Endodermal cell (in vitro differentiated cells): ENCODE measurements around the gene PRKAA1. TPM values are rescaled to one million over a fixed set of nuclear protein-coding genes. Genes with fewer than 3 reads are reported as not detected.

Experiments
- DNase-seq: peaks from one replicate; pipeline ENCODE4 v3.0.0-alpha.2; 2017
- H3K27ac ChIP-seq: 2 replicates; pipeline ENCODE4 v1.5.1; 2013; ENCODE audit warnings: mild to moderate bottlenecking, low read depth, low read length, moderate library complexity
- H3K27me3 ChIP-seq: 2 replicates; pipeline ENCODE4 v1.6.1; 2013; ENCODE audit warnings: mild to moderate bottlenecking, low read length, moderate library complexity; ENCODE audit not compliant: insufficient read depth, control insufficient read depth, poor library complexity, severe bottlenecking
- H3K36me3 ChIP-seq: 2 replicates; pipeline ENCODE4 v1.7.0; 2013; ENCODE audit warnings: mild to moderate bottlenecking, low read length, moderate library complexity; ENCODE audit not compliant: control insufficient read depth, insufficient read depth
- H3K4me1 ChIP-seq: one replicate; pipeline ENCODE4 v1.7.0; 2013; ENCODE audit warnings: low read length; ENCODE audit not compliant: control insufficient read depth, insufficient read depth
- H3K4me3 ChIP-seq: 2 replicates; pipeline ENCODE4 v1.5.1; 2013; ENCODE audit warnings: mild to moderate bottlenecking, low read length, moderate library complexity
- H3K9ac ChIP-seq: 2 replicates; pipeline ENCODE4 v1.6.1; 2013; ENCODE audit warnings: mild to moderate bottlenecking, low read length, moderate library complexity; ENCODE audit not compliant: poor library complexity, severe bottlenecking; ENCODE audit errors: extremely low read depth
- H3K9me3 ChIP-seq: 2 replicates; pipeline ENCODE4 v1.6.1; 2013; ENCODE audit warnings: mild to moderate bottlenecking, low read length, moderate library complexity; ENCODE audit not compliant: control insufficient read depth
- H3K27ac Mint-ChIP-seq: 2 replicates; pipeline ENCODE4 v1.8.0; 2020; ENCODE audit warnings: mixed read lengths
- H3K27me3 Mint-ChIP-seq: 2 replicates; pipeline ENCODE4 v1.8.0; 2021; ENCODE audit warnings: mild to moderate bottlenecking, mixed read lengths; ENCODE audit not compliant: insufficient read depth
- H3K36me3 Mint-ChIP-seq: 2 replicates; pipeline ENCODE4 v1.8.0; 2020; ENCODE audit warnings: low read depth, mixed read lengths
- H3K4me1 Mint-ChIP-seq: 2 replicates; pipeline ENCODE4 v1.8.0; 2020; ENCODE audit warnings: mixed read lengths
- H3K4me3 Mint-ChIP-seq: 2 replicates; pipeline ENCODE4 v1.8.0; 2020; ENCODE audit warnings: mild to moderate bottlenecking, moderate library complexity, mixed read lengths
- H3K9me3 Mint-ChIP-seq: 2 replicates; pipeline ENCODE4 v1.8.0; 2020; ENCODE audit warnings: mild to moderate bottlenecking, mixed read lengths
- WGBS, 2 experiments: methylation state at CpG; one replicate each; pipeline versions ENCODE4 v1.1.5 to v1.1.7; 2013; ENCODE audit warnings: missing lambda C conversion rate in 2 of 2, mixed read lengths in 1 of 2; ENCODE audit not compliant: insufficient coverage in 1 of 2, insufficient read length in 1 of 2; 5-methylcytosine and 5-hydroxymethylcytosine counted together
- total RNA-seq, 2 donors: library from RNA; stranded (reverse); fragmentation: NEBNext Ultra II Directional in 1 of 2; extraction: Animal tissue kit (Norgen Biotek cat#: 25700) in 1 of 2; gene quantifications; 2 replicates in 1 of 2; 3 replicates in 1 of 2; pipeline ENCODE4 v1.2.1, GENCODE V29; 2021
- TF ChIP-seq, protein P1 (sequence below): fragments of 200-600 bp; sonication (generic); conservative IDR thresholded peaks from 2 replicates; pipeline ENCODE4 v1.5.0; 2021; ENCODE audit warnings: antibody characterized with exemption, mild to moderate bottlenecking

The PRKAA1 gene
- total RNA-seq, 2 donors from 2014 or later, result 47.7 to 50.4 TPM

DNA sequence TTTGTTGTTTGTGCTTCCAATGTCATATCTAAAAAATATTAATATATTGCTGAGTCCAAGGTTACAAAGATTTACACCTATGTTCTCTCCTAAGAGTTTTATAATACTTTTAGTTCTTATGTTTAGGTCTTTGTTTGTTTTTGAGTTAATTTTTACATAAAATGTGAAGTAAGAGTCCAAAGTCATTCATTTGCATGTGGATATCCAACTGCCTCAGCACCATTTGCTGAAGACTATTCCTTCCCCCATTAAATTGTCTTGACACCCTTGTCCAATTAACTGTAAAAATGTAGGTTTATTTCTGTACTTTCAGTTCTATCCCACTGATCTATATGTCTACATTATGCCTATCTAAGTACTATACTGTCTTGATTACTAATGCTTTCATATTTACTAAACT, 78.1 kb downstream of the PRKAA1 start:
- Histone ChIP-seq H3K27ac (no peak overlapping the region), H3K4me1 (no peaks in the 10 kb centered on the region), H3K36me3 (peaks cover 31% of the 10 kb centered on the region), H3K4me3 (no peak overlapping the region), H3K9me3 (peaks cover 27% of the 10 kb centered on the region), H3K9ac (no peak overlapping the region), H3K27me3 (no peaks in the 10 kb centered on the region)
- no peak overlapping the region for H3K27ac Mint-ChIP-seq
- peaks cover 61% of the 10 kb centered on the region for H3K36me3 Mint-ChIP-seq
- no peaks in the 10 kb centered on the region for H3K4me1 Mint-ChIP-seq
- no peak for DNase-seq
- no peak overlapping the region for H3K4me3 Mint-ChIP-seq
- peaks cover 34% of the 10 kb centered on the region for H3K9me3 Mint-ChIP-seq
- TF ChIP-seq, protein P1, sequence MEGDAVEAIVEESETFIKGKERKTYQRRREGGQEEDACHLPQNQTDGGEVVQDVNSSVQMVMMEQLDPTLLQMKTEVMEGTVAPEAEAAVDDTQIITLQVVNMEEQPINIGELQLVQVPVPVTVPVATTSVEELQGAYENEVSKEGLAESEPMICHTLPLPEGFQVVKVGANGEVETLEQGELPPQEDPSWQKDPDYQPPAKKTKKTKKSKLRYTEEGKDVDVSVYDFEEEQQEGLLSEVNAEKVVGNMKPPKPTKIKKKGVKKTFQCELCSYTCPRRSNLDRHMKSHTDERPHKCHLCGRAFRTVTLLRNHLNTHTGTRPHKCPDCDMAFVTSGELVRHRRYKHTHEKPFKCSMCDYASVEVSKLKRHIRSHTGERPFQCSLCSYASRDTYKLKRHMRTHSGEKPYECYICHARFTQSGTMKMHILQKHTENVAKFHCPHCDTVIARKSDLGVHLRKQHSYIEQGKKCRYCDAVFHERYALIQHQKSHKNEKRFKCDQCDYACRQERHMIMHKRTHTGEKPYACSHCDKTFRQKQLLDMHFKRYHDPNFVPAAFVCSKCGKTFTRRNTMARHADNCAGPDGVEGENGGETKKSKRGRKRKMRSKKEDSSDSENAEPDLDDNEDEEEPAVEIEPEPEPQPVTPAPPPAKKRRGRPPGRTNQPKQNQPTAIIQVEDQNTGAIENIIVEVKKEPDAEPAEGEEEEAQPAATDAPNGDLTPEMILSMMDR, result no peak
- H3K27me3 Mint-ChIP-seq, result no peaks in the 10 kb centered on the region

DNA sequence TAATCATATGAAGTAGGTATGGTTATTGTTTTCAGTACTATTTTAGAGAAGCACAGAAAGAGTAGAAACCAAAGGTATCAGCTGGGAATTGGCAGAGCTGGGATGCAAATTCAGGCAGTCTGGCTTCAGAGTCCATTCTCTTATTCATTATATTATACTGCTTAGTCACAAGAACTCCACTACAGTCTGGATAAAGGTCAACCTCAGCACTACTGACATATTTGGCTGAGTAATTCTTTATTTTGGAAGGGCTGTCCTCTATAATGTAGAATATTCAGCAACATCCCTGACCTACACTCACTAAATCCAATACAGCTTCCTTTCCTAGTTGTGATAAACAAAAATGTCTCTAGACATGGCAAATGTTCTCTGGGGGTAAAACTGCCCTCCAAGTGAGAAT, 80.9 kb downstream of the PRKAA1 start:
- Histone ChIP-seq H3K27me3 (no peaks in the 10 kb centered on the region), H3K9ac (no peak overlapping the region), H3K27ac (no peak overlapping the region), H3K4me1 (no peaks in the 10 kb centered on the region), H3K4me3 (no peak overlapping the region), H3K36me3 (peaks cover 23% of the 10 kb centered on the region), H3K9me3 (peaks cover 16% of the 10 kb centered on the region)
- Mint-ChIP-seq H3K27ac (no peak overlapping the region), H3K27me3 (no peaks in the 10 kb centered on the region), H3K4me3 (no peak overlapping the region), H3K4me1 (no peaks in the 10 kb centered on the region), H3K36me3 (peaks cover 43% of the 10 kb centered on the region), H3K9me3 (peaks cover 17% of the 10 kb centered on the region)
- TF ChIP-seq, protein P1, result no peak
- no peak for DNase-seq

DNA sequence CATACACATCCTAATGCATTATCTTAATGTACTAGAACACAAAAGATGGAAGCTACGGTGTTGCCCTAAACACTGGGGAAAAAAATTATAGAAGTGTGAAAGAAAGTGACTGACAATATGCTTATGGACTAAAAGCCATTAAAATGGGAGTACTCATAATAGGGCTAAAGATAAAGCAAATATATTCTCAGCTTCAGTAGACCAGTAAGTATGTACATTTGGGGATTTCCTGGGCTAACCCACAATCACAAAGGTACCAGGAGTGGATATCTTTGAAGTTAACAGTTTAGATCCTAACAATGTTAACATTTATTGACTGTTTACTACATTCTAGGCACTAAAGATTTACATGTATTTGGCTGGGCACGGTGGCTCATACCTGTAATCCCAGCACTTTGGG, 81.6 kb downstream of the PRKAA1 start:
- Histone ChIP-seq H3K4me1 (no peaks in the 10 kb centered on the region), H3K9me3 (peaks cover 14% of the 10 kb centered on the region), H3K27ac (no peak overlapping the region), H3K4me3 (no peak overlapping the region), H3K9ac (no peak overlapping the region), H3K27me3 (no peaks in the 10 kb centered on the region), H3K36me3 (peaks cover 22% of the 10 kb centered on the region)
- TF ChIP-seq, protein P1, result no peak
- WGBS, 2 experiments, result 100% methylated on average over 2 of the region's 2 CpGs; no CpG with 5 or more reads in 1 of the 2 experiments
- H3K4me3 Mint-ChIP-seq, result no peak overlapping the region
- no peak for DNase-seq
- H3K27me3 Mint-ChIP-seq, result no peaks in the 10 kb centered on the region
- H3K36me3 Mint-ChIP-seq, result peaks cover 36% of the 10 kb centered on the region
- peaks cover 10% of the 10 kb centered on the region for H3K9me3 Mint-ChIP-seq
- no peaks in the 10 kb centered on the region for H3K4me1 Mint-ChIP-seq
- no peak overlapping the region for H3K27ac Mint-ChIP-seq
